Head of caudate nucleus (tissue), 42 donors: ENCODE measurements around the gene RBM19.
A peak's percentile ranks its signal among the peaks of the same experiment; 100 is the strongest.

Source experiments
- DNase-seq, 42 donors: peaks; one replicate each; pipeline versions ENCODE4 v3.0.0 to v3.0.0-alpha.2; 2020 to 2021; ENCODE audit warnings: mixed read lengths in 7 of 42
- intact Hi-C: fragments of 100-400 bp; cut with DNase I; formaldehyde crosslinking; loops from one replicate; pipeline ENCODE4 v1.15.0; 2022

The RBM19 gene

GRCh38 chr12:113852695-113853490 lies 113.2 kb downstream of the RBM19 start:
- peak in 29 of 42 donors; percentile 7 to 62 (median 35) for DNase-seq
- intact Hi-C loops = no loop called here

- intact Hi-C loops = no loop called here
- DNase-seq = no peak
These were observed 113.9 kb downstream of the RBM19 start for GRCh38 chr12:113852264-113852663.

- DNase-seq = peak in 29 of 42 donors; percentile 12 to 79 (median 46)
- intact Hi-C loops = no loop called here
These were observed 115.6 kb downstream of the RBM19 start for GRCh38 chr12:113850309-113851056.

- no peak for DNase-seq
- intact Hi-C loops = no loop called here
These were observed 118.3 kb downstream of the RBM19 start for GRCh38 chr12:113847856-113848255.

GRCh38 chr12:113846883-113847755 lies 119.0 kb downstream of the RBM19 start:
- DNase-seq = no peak
- intact Hi-C loops = no loop called here

- intact Hi-C loops = no loop called here
- DNase-seq = no peak
These were observed 120.0 kb downstream of the RBM19 start for GRCh38 chr12:113845900-113846674.

- intact Hi-C loops = no loop called here
- DNase-seq = no peak
These were observed 121.5 kb downstream of the RBM19 start for GRCh38 chr12:113844495-113845210.

- intact Hi-C loops = no loop called here
- no peak for DNase-seq
These were observed 123.4 kb downstream of the RBM19 start for GRCh38 chr12:113842699-113843098.

GRCh38 chr12:113841786-113842185 lies 124.3 kb downstream of the RBM19 start:
- intact Hi-C loops = no loop called here

GRCh38 chr12:113840401-113841042 lies 125.6 kb downstream of the RBM19 start:
- DNase-seq = no peak
- intact Hi-C loops = no loop called here

More at GRCh38 chr12:113841786-113842185, 124.3 kb downstream of the RBM19 start:
- no peak for DNase-seq

GRCh38 chr12:113838896-113839295 lies 127.2 kb downstream of the RBM19 start:
- intact Hi-C loops = no loop called here
- no peak for DNase-seq

GRCh38 chr12:113837528-113838296 lies 128.4 kb downstream of the RBM19 start:
- no peak for DNase-seq
- intact Hi-C loops = no loop called here

- DNase-seq = no peak
- intact Hi-C loops = no loop called here
These were observed 129.0 kb downstream of the RBM19 start for GRCh38 chr12:113837084-113837483.

GRCh38 chr12:113835896-113836295 lies 130.2 kb downstream of the RBM19 start:
- intact Hi-C loops = no loop called here
- DNase-seq = no peak

GRCh38 chr12:113835433-113835832 lies 130.7 kb downstream of the RBM19 start:
- intact Hi-C loops = no loop called here
- DNase-seq = no peak

- intact Hi-C loops = no loop called here
- no peak for DNase-seq
These were observed 132.7 kb downstream of the RBM19 start for GRCh38 chr12:113833422-113833821.

GRCh38 chr12:113831476-113831875 lies 134.6 kb downstream of the RBM19 start:
- DNase-seq = no peak
- intact Hi-C loops = no loop called here
